Measurements from ENCODE around the gene SLAIN1. TPM values are rescaled to one million over a fixed set of nuclear protein-coding genes. Genes with fewer than 3 reads are reported as not detected.

Gene SLAIN1
- total RNA-seq, 2 experiments from 2014 or later, result 26.7 to 39.8 TPM

DNA sequence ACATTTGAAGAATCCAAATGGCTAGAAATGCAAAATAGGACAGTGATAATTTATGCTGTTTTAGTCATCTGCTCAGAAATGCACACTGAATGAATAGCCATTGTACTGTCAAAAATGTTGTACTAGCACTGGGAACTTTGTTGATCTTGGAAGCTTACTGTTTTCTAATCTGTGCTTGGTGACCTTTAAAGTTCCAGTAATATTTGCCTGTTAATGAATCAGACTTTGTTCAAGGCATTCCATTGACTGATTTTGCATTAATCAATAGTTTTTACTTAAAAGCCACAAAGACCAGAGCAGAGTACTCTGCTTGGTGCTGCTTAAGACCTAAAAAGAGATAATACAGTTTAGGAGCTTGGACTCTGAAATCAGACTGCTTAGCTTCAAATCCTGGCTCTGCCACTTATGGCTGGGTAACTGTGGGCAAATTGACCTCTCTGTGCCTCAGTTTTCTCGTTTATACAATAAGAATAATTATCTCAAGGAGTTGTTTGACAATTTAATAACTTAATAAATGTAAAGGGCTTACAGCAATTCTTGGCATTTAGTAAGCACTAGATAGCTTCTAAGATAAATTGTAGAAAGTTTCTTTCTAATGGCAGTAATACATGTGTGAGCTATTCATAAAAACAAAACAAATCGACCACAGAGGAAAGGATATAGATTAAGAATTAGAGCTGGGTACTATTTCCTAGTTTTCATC lies 4.6 kb upstream of the SLAIN1 start:
- Mint-ChIP-seq H3K36me3 (ENCODE audit: low read depth) (no peaks in the 10 kb centered on the region), H3K27ac (no peak overlapping the region), H3K27me3 (no peaks in the 10 kb centered on the region), H3K9me3 (ENCODE audit: low read depth) (no peaks in the 10 kb centered on the region), H3K4me1 (peaks cover 16% of the 10 kb centered on the region), H3K4me3 (no peak overlapping the region)
- intact Hi-C loops (cut with DNase I, micrococcal nuclease), result no loop called here
- ChIA-PET POLR2A (interaction anchor here (0.6 kb wide), 1 partner anchor 850 kb away, joined by 3 read pairs; no protein-coding TSS in a partner anchor), CTCF (interaction anchor here (1.2 kb wide), 1 partner anchor 57 kb away, joined by 3 read pairs; no protein-coding TSS in a partner anchor)
- ATAC-seq (no peak), DNase-seq (no peak)

DNA sequence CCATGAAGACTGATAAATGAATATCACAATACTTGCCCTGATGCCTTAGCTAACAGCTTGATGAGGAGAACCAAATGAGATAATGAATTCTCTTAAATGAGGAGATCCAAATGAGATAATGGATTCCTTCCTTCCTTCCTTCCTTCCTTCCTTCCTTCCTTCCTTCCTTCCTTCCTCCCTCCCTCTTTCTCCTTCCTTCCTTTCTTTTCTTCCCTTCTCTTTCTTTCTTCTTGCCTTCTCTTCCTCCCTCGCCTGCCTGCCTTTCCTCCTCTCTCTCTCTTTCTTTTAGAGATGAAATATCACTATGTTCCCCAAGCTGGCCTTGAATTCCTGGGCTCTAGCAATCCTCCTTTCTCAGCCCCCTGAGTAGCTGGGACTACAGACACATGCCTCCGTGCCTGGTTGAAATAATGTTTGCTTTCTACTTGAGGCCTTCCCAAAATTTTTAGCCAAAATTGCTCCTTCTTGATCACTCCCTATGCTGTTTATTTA lies 4.0 kb upstream of the SLAIN1 start:
- Mint-ChIP-seq H3K27ac (no peak overlapping the region), H3K4me3 (no peak overlapping the region), H3K27me3 (no peaks in the 10 kb centered on the region), H3K36me3 (ENCODE audit: low read depth) (no peaks in the 10 kb centered on the region), H3K9me3 (ENCODE audit: low read depth) (no peaks in the 10 kb centered on the region), H3K4me1 (peaks cover 16% of the 10 kb centered on the region)
- ChIA-PET CTCF (interaction anchor here (1.0 to 1.2 kb wide), 2 partner anchors 47 to 57 kb away, joined by 3 read pairs; no protein-coding TSS in a partner anchor), POLR2A (interaction anchor here (0.6 kb wide), 1 partner anchor 849 kb away, joined by 3 read pairs; no protein-coding TSS in a partner anchor)
- intact Hi-C loops (cut with DNase I, micrococcal nuclease), result no loop called here
- no peak for DNase-seq
- no peak for ATAC-seq

GRCh38 chr13:77696006-77696878 lies 1.2 kb upstream of the SLAIN1 start:
- ATAC-seq (no peak), DNase-seq (no peak)
- no peaks in the 10 kb centered on the region for H3K9me3 Mint-ChIP-seq (ENCODE audit: low read depth)
- peak overlapping the region; percentile 76 for H3K4me3 Mint-ChIP-seq
- no peaks in the 10 kb centered on the region for H3K27me3 Mint-ChIP-seq
- POLR2A ChIA-PET, result no interaction called here
- no peak overlapping the region for H3K27ac Mint-ChIP-seq
- H3K36me3 Mint-ChIP-seq (ENCODE audit: low read depth), result peaks cover 4% of the 10 kb centered on the region
- CTCF ChIA-PET, result interaction anchor here (1.4 kb wide), 1 partner anchor 41 kb away, joined by 6 read pairs; no protein-coding TSS in a partner anchor
- peaks cover 33% of the 10 kb centered on the region for H3K4me1 Mint-ChIP-seq
- intact Hi-C loops (cut with DNase I, micrococcal nuclease), result loop anchor here (2.0 to 5.0 kb wide), 6 partner anchors 41 to 961 kb away; partner anchors contain the start of genes CLN5 (in 2 of the 2) and OBI1 (in 1 of the 2)

DNA sequence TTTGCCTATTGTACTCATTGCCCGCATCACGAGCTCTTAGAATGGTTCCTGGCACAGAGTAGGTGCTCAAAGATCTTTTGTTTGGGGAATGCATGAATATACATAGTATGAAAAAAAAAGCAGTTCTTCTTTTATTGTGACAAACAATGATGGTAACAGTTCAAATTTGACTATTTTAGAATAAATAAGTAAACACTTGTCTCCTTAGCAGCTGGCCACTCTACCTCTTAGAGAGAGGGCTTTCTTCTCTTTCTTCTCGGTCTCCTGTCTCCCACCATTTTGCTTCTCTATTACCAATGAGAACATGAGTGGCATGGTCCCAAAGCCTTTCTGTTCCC lies 639 bp upstream of the SLAIN1 start:
- intact Hi-C loops (cut with DNase I, micrococcal nuclease), result loop anchor here (1.0 to 5.0 kb wide), 8 partner anchors 40 to 960 kb away; partner anchors contain the start of genes CLN5 (in 2 of the 2), FBXL3 (in 1 of the 2) and OBI1 (in 1 of the 2)

GRCh38 chr13:77698201-77699058 lies 943 bp downstream of the SLAIN1 start:
- H3K27ac Mint-ChIP-seq, result peak overlapping the region; percentile 89

More for the DNA sequence above, 639 bp upstream of the SLAIN1 start:
- Mint-ChIP-seq H3K27ac (peak overlapping the region; percentile 60), H3K36me3 (ENCODE audit: low read depth) (peaks cover 4% of the 10 kb centered on the region), H3K27me3 (no peaks in the 10 kb centered on the region), H3K9me3 (ENCODE audit: low read depth) (no peaks in the 10 kb centered on the region), H3K4me1 (peaks cover 33% of the 10 kb centered on the region), H3K4me3 (peak overlapping the region; percentile 76)
- ATAC-seq (peak; percentile 5), DNase-seq (no peak)
- CTCF ChIA-PET, result interaction anchor here (1.4 kb wide), 1 partner anchor 41 kb away, joined by 6 read pairs; no protein-coding TSS in a partner anchor
- POLR2A ChIA-PET, result interaction anchor here (0.6 kb wide), 1 partner anchor 299 kb away, joined by 3 read pairs; no protein-coding TSS in a partner anchor

GRCh38 chr13:77699059-77699680 lies 1.7 kb downstream of the SLAIN1 start:
- DNase-seq (no peak), ATAC-seq (no peak)
- CTCF ChIA-PET, result interaction anchor here (0.6 to 1.3 kb wide), 2 partner anchors 21 to 31 kb away, joined by 3 to 4 read pairs; no protein-coding TSS in a partner anchor
- H3K36me3 Mint-ChIP-seq (ENCODE audit: low read depth), result peaks cover 6% of the 10 kb centered on the region
- no peaks in the 10 kb centered on the region for H3K9me3 Mint-ChIP-seq (ENCODE audit: low read depth)
- H3K4me1 Mint-ChIP-seq, result peaks cover 40% of the 10 kb centered on the region
- H3K27me3 Mint-ChIP-seq, result no peaks in the 10 kb centered on the region
- H3K27ac Mint-ChIP-seq, result peak overlapping the region; percentile 89
- POLR2A ChIA-PET, result no interaction called here
- intact Hi-C loops (cut with DNase I, micrococcal nuclease), result loop anchor here (2.0 to 5.0 kb wide), 7 partner anchors 30 to 958 kb away; partner anchors contain the start of genes CLN5 (in 2 of the 2) and OBI1 (in 1 of the 2)
- peak overlapping the region; percentile 95 for H3K4me3 Mint-ChIP-seq

More at GRCh38 chr13:77698201-77699058, 943 bp downstream of the SLAIN1 start:
- DNase-seq (peak; percentile 64), ATAC-seq (peak; percentile 60)
- H3K36me3 Mint-ChIP-seq (ENCODE audit: low read depth), result peaks cover 6% of the 10 kb centered on the region
- CTCF ChIA-PET, result interaction anchor here (0.6 kb wide), 1 partner anchor 22 kb away, joined by 3 read pairs; no protein-coding TSS in a partner anchor
- H3K9me3 Mint-ChIP-seq (ENCODE audit: low read depth), result no peaks in the 10 kb centered on the region
- POLR2A ChIA-PET, result interaction anchor here (1.2 kb wide), 1 partner anchor 39 kb away, joined by 3 read pairs; no protein-coding TSS in a partner anchor
- no peaks in the 10 kb centered on the region for H3K27me3 Mint-ChIP-seq
- H3K4me1 Mint-ChIP-seq, result peaks cover 38% of the 10 kb centered on the region
- intact Hi-C loops (cut with DNase I, micrococcal nuclease), result loop anchor here (1.0 to 5.0 kb wide), 8 partner anchors 30 to 959 kb away; partner anchors contain the start of genes CLN5 (in 2 of the 2) and OBI1 (in 1 of the 2)
- peak overlapping the region; percentile 95 for H3K4me3 Mint-ChIP-seq

DNA sequence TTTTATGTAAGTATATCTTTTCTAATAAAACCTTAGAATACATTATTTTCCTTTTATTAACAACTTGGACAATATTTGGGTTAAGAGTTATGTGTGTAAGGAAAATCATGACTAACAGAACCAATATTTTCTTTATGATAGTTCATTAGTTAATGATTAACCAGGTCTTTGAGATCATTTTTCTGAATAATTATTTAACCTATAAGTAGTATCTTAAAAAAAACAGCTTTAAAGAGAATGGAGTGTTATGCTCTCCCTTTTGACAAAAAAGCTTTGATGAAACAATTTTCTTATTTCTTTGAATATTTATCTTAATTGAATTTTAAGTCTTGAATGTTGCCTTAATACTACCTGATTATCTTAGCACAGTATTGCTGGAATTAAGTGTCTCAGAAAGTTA lies 3.8 kb downstream of the SLAIN1 start:
- Mint-ChIP-seq H3K27me3 (no peaks in the 10 kb centered on the region), H3K36me3 (ENCODE audit: low read depth) (peaks cover 8% of the 10 kb centered on the region), H3K4me1 (peaks cover 34% of the 10 kb centered on the region), H3K4me3 (no peak overlapping the region), H3K9me3 (ENCODE audit: low read depth) (no peaks in the 10 kb centered on the region), H3K27ac (no peak overlapping the region)
- ATAC-seq, result no peak
- DNase-seq, result no peak
- intact Hi-C loops (cut with DNase I, micrococcal nuclease), result no loop called here
- POLR2A ChIA-PET, result no interaction called here
- CTCF ChIA-PET, result no interaction called here

- ChIA-PET CTCF (no interaction called here), POLR2A (no interaction called here)
- no peak for DNase-seq
- Mint-ChIP-seq H3K27me3 (no peaks in the 10 kb centered on the region), H3K27ac (no peak overlapping the region), H3K4me1 (peaks cover 33% of the 10 kb centered on the region), H3K36me3 (ENCODE audit: low read depth) (peaks cover 17% of the 10 kb centered on the region), H3K4me3 (no peak overlapping the region), H3K9me3 (ENCODE audit: low read depth) (no peaks in the 10 kb centered on the region)
- ATAC-seq, result no peak
- intact Hi-C loops (cut with DNase I, micrococcal nuclease), result no loop called here
Observed at GRCh38 chr13:77702366-77702765, 4.9 kb downstream of the SLAIN1 start.

- Mint-ChIP-seq H3K27me3 (no peaks in the 10 kb centered on the region), H3K9me3 (ENCODE audit: low read depth) (no peaks in the 10 kb centered on the region), H3K36me3 (ENCODE audit: low read depth) (peaks cover 28% of the 10 kb centered on the region), H3K27ac (no peak overlapping the region), H3K4me3 (no peak overlapping the region), H3K4me1 (peaks cover 33% of the 10 kb centered on the region)
- DNase-seq, result no peak
- ChIA-PET POLR2A (no interaction called here), CTCF (no interaction called here)
- intact Hi-C loops (cut with DNase I, micrococcal nuclease), result no loop called here
- no peak for ATAC-seq
Observed at GRCh38 chr13:77703408-77703807, 5.9 kb downstream of the SLAIN1 start.

- peaks cover 19% of the 10 kb centered on the region for H3K9me3 Mint-ChIP-seq (ENCODE audit: low read depth)
- DNase-seq, result peak; percentile 12
- POLR2A ChIA-PET, result interaction anchor here (1.4 kb wide), 1 partner anchor 23 kb away, joined by 3 read pairs; no protein-coding TSS in a partner anchor
- no peak overlapping the region for H3K27ac Mint-ChIP-seq
- peak; percentile 76 for ATAC-seq
- H3K4me1 Mint-ChIP-seq, result peaks cover 37% of the 10 kb centered on the region
- H3K4me3 Mint-ChIP-seq, result no peak overlapping the region
- CTCF ChIA-PET, result interaction anchor here (1.1 to 1.2 kb wide), 2 partner anchors 22 to 36 kb away, joined by 3 read pairs; no protein-coding TSS in a partner anchor
- intact Hi-C loops (cut with DNase I, micrococcal nuclease), result no loop called here
- H3K36me3 Mint-ChIP-seq (ENCODE audit: low read depth), result peaks cover 17% of the 10 kb centered on the region
- H3K27me3 Mint-ChIP-seq, result no peaks in the 10 kb centered on the region
Observed at GRCh38 chr13:77714119-77714755, 16.8 kb downstream of the SLAIN1 start.

Data from activated CD4-positive, alpha-beta T cell treated with anti-CD3 and anti-CD28 coated beads for 36 hours (primary cell).